Vagina (tissue), 2 donors: ENCODE results near the gene RIT2.

Source experiments
- POLR2A ChIP-seq, 2 donors: fragments of 450-650 bp; IDR thresholded peaks; one replicate each; pipeline ENCODE4 v1.6.1; 2017; ENCODE audit warnings: antibody characterized with exemption in 2 of 2, mild to moderate bottlenecking in 2 of 2, moderate library complexity in 2 of 2
- TF ChIP-seq, protein P1 (sequence below), 3 experiments: fragments of 450-650 bp in 2 of 3; fragments of 200-600 bp in 1 of 3; sonication (generic) in 1 of 3; IDR thresholded peaks; one replicate each; pipeline ENCODE4 v1.5.1; 2017 to 2019; ENCODE audit warnings: antibody characterized with exemption in 3 of 3, mild to moderate bottlenecking in 2 of 3, moderate library complexity in 2 of 3

GRCh38 chr18:42742969-42743368 is 372.5 kb downstream of the RIT2 start:
- TF ChIP-seq, protein P1, sequence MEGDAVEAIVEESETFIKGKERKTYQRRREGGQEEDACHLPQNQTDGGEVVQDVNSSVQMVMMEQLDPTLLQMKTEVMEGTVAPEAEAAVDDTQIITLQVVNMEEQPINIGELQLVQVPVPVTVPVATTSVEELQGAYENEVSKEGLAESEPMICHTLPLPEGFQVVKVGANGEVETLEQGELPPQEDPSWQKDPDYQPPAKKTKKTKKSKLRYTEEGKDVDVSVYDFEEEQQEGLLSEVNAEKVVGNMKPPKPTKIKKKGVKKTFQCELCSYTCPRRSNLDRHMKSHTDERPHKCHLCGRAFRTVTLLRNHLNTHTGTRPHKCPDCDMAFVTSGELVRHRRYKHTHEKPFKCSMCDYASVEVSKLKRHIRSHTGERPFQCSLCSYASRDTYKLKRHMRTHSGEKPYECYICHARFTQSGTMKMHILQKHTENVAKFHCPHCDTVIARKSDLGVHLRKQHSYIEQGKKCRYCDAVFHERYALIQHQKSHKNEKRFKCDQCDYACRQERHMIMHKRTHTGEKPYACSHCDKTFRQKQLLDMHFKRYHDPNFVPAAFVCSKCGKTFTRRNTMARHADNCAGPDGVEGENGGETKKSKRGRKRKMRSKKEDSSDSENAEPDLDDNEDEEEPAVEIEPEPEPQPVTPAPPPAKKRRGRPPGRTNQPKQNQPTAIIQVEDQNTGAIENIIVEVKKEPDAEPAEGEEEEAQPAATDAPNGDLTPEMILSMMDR (IDR thresholded peaks at IDR 0.05), result no peak
- TF ChIP-seq POLR2A (IDR thresholded peaks at IDR 0.05), result no peak
